HG03060 (cell line): Measurements from ENCODE around the gene ZNF135.

Source experiments
- ATAC-seq: cut with Tn5 transposase; IDR thresholded peaks from one replicate; pipeline ENCODE4 v1.9.1; 2021; ENCODE audit warnings: low read depth, moderate number of reproducible peaks; ENCODE audit not compliant: unreplicated experiment

The ZNF135 gene

GRCh38 chr19:58089846-58090245 lies 30.8 kb downstream of the ZNF135 start:
- no peak for ATAC-seq

- no peak for ATAC-seq
These were observed 32.3 kb downstream of the ZNF135 start for GRCh38 chr19:58091251-58091995.

GRCh38 chr19:58093071-58093470 lies 34.0 kb downstream of the ZNF135 start:
- ATAC-seq, result no peak

- no peak for ATAC-seq
These were observed 36.2 kb downstream of the ZNF135 start for GRCh38 chr19:58095328-58095727.

DNA sequence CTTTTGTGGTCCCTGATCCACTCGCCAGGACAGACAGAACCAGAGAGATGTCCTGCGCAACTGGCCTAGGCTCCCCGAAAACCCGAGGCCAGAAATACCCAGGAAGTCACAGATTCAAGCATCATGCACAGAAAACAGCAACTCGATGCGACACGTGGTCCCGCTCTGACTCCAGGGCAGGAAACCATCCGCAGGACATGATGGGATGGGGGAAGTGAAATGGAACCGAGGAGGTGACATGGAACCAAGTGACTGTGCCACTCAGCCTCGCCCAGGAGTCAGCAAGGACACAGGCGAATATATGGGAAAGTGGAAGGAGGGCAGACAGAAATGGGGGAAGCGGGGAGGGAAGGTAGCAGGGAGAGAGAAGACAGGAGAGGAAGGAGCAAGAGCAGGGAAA lies 37.8 kb downstream of the ZNF135 start:
- no peak for ATAC-seq

DNA sequence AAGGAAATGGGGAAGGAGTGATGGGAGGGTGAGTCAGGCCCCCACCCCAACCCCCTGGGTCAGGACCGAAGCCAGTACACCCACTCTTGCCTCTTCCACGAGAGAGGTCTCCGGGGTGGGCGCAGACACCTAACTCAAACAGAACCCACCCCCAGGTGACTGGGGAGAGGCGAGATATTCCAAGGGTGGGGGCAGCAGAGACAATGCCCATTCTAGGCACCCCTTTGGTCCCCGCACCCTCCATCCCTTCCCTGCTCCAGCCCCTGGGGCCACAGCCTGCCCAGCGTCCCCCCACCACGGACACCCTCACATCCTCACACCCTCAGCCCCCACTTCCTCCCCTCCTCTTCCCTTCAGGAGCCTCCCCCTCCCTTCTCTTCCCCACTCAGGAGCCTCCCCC lies 38.3 kb downstream of the ZNF135 start:
- no peak for ATAC-seq

DNA sequence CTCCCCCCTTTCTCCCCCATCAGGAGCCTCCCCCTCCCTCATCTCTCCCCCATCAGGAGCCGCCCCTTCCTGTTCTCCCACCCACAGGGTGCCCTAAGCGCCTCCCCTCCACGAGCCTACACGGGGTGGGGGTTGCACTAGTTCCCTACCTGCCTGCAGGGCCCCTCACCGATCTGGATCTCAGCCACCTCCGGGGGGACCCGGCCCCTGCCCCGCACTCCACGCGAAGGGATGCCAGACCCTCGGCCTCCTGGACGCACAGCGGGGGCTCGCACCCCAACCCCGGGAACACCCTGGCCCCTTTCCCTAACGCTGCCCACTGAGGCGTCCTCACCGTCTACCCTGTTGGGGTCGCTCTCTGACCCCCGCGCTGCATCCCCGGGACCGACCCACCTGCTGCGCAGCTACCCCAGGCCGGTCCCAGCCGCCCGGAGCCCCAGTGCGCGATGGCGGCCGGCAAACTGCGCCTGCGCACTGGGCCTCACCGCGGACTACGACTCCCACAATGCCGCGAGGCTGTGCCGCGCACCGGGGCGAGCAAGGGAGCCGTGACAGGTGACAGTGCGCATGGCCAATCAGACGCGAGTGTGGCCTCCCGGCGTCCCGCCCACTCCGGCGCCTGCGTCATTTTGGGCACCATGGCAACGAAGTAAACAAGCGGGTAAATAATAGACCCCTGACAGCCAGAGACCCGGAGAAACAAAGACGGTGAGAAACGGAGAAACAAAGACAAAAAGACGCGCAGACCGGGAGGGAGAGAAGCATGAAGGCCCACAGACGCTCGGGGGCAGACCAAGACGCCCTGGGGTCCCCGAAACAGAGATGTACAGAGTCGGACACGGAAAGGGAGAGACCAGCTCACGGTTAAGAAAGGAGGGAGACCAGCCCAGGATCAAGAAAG lies 38.9 kb downstream of the ZNF135 start, which contains the start of gene ZSCAN18:
Gene ZSCAN18, minus strand, starts transcription at position 451 of the 901 bp plus-strand sequence. CDS start 7,964 bp downstream, outside the sequence.
- ATAC-seq, result peak; percentile 90

GRCh38 chr19:58098682-58098998 lies 39.6 kb downstream of the ZNF135 start:
- no peak for ATAC-seq

DNA sequence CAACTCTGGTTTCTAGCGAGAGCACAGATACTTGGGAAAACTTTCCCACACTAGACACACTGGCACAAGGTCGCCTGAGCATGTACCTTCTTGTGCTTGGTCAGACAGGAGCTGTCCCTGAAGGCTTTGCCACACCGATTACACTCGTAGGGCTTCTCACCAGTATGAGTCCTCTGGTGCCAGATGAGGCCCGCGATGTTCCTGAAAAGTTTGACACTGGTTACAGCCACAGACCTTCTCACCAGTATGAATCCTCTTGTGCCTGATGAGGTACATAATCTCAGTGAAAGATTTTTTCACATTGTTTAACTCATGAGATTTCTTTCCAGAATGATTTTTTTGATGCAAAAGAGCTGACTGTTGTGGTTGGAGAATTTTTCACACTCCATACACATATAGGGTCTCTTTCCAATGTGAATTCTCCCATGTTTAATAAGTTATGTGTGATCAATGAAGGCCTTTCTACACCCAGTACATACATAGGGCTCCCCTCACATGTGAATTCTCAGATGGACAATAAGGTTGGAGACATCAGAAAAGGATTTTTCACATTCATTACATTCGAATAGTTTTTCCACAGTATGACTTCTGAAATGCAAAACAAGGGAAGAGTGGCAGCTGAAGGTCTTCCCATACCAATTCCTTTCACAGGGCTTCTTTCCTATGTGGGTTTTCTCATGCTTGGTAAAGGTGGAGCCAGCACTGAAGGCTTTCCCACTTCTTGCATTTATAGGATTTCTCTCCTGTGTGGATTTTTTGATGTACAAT lies 48.9 kb downstream of the ZNF135 start:
- no peak for ATAC-seq

DNA sequence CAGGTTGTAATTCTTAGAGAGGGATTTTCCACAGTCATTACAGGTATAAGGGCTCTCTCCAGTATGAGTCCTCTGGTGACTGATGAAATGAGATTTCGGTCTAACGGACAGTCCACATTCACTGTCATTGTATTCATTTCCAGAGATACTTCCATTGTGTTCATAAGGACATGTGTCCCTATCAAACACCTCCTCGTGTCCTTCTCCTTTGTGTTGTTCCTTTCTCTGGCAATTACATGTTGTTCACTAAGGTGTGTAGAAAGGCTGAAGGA lies 49.4 kb downstream of the ZNF135 start:
- ATAC-seq, result no peak

- no peak for ATAC-seq
These were observed 58.9 kb downstream of the ZNF135 start for GRCh38 chr19:58117841-58118575.

DNA sequence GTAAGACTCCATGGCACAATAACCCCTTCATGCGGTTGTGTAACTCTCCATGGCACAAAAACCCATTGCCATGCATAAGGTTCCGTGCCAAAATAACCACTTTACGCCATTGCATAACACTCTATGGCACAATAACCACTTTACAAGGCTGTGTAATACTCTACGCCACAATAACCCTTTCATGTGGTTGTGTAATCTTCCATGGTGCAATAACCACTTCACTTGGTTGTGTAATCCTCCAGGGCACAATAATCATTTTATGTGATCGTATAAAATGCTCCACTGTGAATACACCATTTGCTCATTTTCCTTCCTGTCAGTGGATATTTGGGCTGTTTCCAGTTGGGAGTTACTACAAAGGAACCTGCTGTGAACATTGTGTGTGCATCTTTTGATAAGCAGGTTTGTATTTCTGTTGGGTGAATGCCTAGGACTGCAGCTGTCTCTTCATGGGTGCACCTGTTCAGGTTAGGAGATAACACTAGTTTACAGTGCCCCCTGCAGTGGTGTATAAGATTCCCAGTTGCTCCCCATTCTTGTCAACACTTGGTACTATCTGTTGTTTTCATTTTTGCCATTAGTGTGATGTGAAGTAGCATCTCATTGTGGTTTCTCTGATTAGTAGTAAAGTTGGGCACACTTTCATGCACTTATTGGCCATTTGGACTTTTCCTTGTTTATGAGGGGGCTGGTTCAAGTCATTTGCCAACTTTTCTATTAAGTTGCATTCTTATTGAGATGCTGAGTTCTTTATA lies 60.1 kb downstream of the ZNF135 start:
- no peak for ATAC-seq
